GM13977 (cell line): ENCODE measurements around the gene TACC2.

Experiments
- DNase-seq: peaks from one replicate; pipeline ENCODE4 v3.0.0; 2012; ENCODE audit warnings: low spot score
- in situ Hi-C: fragments of 300-500 bp; cut with MboI; formaldehyde crosslinking; loops from one replicate; pipeline ENCODE4 v1.12.0; 2022; ENCODE audit warnings: low sequenced_read_pairs, low pct_unique_long_range_greater_than_20kb, mixed read lengths, inconsistent platforms; ENCODE audit not compliant: unreplicated experiment
- TF ChIP-seq, protein P1 (sequence below): IDR thresholded peaks from 2 replicates; pipeline ENCODE4 v1.5.1; 2012; ENCODE audit warnings: mild to moderate bottlenecking, control low read depth; ENCODE audit not compliant: insufficient read depth; ENCODE audit errors: extremely low read depth, missing control alignments

The TACC2 gene

DNA sequence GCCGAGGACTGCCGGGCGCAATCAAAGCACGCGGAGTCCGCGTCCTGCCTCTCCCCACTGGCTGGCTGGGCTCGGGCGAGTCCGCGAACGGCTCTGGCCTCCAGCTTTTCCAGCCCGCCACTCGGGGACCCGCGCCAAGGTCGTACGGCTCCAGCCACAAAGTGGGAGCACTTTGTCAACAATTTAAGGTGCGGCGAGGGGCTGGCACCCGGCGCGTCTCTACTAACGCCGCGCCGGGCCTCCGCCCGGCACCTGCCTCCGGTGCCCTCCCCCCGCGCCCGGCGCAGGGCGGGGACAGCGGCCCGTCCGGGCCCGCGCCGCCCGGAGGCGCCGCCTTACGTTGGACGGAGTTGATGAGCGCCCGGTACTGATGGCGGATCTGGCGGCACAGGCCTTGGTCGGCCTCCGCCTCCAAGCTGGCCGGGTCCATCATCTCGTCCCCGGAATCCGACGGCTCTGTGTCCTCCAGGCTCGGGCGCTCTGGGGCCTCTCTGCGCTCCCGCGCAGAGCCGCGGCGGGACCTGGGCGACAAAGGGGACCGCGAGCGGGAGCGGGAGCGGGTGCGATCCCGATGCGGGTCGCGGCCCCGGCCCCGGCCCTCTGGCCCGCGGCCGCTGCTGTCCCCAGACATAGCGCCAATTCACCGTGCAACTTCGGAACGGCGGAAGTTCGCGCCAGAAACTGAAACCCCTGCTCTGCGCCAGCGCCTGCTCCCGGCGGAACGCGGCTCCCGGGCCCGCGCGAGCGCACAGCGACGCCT is 14.2 kb upstream of the TACC2 start, which contains the start of gene NSMCE4A:
TSS of gene NSMCE4A (minus strand) at position 683 of the 760 bp plus-strand sequence. CDS start at position 631, 52 bp downstream.
- in situ Hi-C loops: no loop called here
- peak; percentile 94 for DNase-seq

DNA sequence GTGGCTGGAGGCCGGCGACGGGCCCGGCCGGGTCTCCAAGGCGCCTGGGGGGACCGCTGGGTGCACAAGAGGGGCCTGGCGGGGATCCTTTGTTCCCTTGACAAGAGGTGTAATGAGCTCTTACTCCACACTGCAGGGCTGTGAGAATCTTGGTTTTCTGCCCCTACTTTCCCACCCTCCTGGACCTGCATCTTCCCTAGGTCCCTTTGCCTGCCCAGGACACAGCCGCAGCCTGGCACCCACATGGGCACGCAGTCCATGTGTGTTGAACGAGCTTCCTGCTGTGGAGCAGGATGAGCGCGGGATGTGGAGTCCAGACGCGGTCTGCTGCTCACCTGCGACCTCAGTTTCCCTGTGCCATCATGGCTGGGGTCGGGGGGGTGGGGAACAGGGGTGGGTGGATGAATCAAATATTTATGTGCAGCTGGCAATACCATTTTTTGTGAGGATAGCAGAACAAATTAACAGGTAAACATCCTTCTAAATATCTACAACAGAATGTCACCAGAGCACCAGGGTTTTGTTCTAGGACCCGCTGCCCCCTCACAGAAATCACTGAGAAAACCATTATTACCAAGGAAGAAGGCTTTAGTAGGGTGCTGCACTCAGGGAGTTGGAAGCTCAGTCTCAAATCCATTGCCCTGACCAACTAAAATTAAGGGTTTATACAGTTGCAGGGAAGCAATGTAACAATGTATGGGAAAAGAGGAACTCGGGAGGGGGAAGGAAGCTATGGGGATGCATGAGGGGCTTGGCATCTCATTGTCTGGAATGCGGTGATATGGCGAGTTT is 13.5 kb upstream of the TACC2 start:
- in situ Hi-C loops: no loop called here
- peak; percentile 35 for DNase-seq
- TF ChIP-seq, protein P1, sequence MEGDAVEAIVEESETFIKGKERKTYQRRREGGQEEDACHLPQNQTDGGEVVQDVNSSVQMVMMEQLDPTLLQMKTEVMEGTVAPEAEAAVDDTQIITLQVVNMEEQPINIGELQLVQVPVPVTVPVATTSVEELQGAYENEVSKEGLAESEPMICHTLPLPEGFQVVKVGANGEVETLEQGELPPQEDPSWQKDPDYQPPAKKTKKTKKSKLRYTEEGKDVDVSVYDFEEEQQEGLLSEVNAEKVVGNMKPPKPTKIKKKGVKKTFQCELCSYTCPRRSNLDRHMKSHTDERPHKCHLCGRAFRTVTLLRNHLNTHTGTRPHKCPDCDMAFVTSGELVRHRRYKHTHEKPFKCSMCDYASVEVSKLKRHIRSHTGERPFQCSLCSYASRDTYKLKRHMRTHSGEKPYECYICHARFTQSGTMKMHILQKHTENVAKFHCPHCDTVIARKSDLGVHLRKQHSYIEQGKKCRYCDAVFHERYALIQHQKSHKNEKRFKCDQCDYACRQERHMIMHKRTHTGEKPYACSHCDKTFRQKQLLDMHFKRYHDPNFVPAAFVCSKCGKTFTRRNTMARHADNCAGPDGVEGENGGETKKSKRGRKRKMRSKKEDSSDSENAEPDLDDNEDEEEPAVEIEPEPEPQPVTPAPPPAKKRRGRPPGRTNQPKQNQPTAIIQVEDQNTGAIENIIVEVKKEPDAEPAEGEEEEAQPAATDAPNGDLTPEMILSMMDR: no peak

More for the DNA sequence above, 14.2 kb upstream of the TACC2 start, which contains the start of gene NSMCE4A:
- TF ChIP-seq, protein P1: peak; percentile 95

DNA sequence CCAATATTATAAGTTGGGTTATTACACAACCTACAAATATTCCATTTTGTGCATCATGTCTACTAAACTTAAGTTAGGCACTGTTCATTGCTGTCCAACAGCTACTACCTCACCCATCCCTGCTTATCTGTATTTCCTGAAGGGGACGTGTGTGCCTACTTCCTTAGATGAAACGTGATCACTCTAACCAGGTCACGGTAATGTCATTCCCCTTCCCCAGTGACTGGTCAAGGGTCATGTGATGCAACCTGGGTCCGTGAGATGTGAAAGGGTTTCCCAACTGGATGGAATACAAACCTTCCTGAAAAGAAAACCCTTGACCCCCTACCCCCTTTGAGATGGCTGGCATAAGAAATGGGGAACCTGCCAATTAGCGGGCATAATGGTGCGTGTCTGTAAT is 12.4 kb upstream of the TACC2 start:
- TF ChIP-seq, protein P1: no peak
- DNase-seq: no peak
- in situ Hi-C loops: no loop called here

DNA sequence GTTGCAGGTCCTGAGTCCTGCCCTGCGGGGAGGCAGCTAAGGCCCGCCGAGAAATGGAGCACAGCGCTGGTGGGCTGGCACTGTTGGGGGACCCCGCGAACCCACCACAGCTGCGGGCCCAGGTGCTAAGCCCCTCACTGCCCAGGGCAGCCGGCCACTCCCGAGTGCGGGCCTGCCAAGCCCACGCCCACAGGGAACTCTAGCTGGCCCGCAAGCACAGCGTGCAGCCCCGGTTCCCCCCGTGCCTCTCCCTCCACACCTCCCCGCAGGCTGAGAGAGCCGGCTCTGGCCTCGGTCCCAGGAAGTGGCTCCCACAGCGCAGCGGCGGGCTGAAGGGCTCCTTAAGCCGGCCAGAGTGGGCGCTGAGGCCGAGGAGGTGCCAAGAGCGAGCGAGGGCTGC is 10.5 kb upstream of the TACC2 start:
- DNase-seq: no peak
- TF ChIP-seq, protein P1: no peak
- in situ Hi-C loops: no loop called here

DNA sequence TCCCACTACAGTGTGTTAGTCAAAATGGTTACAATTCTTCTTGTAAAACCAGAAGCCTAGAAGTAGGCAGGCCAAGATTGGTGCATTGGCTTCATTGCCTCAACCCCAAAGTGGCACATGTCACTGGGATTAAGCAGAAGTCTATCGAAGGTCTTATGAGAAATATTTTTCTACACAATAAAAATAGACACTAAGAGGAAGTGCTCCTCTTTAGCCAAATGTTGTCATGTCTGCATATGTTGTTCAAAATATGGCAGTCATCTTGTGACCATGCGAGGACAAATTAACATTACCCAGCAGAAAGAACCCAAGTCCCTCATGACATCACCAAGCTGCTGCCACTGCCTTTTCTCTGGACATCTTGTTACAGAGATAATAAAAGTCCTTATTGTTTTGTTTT is 7.6 kb upstream of the TACC2 start:
- TF ChIP-seq, protein P1: no peak
- in situ Hi-C loops: no loop called here
- no peak for DNase-seq

DNA sequence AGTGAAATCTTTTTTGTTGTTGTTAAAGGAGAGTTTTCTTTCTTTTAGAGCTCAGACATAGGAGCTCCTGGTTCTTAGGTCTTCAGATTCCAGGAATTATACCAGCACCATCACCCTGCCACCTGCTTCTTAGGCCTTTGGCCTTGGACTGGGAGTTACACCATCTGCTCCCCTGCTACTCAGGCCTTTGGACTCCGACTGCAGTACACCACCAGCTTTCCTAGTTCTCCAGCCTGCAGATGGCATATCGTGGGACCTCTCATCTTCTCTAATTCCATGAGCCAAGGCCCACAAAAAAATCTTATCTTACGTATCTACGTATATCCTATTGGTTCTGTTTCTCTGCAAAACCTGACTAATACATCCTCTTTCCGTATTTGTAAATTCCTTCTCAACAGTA is 5.1 kb upstream of the TACC2 start:
- TF ChIP-seq, protein P1: no peak
- no peak for DNase-seq
- in situ Hi-C loops: no loop called here
